ENCODE results near the gene NPTX1.

GRCh38 chr17:80513201-80513600, 36.8 kb upstream of the NPTX1 start:
- no peak for TF ChIP-seq POLR2AphosphoS5 (IDR thresholded peaks at IDR 0.05; ENCODE audit: low read depth, low read length)
- TF ChIP-seq TAF1 (IDR thresholded peaks at IDR 0.05; ENCODE audit: borderline replicate concordance, insufficient read depth, low read length), result no peak
